HG03442 (cell line): ENCODE data around the gene RALGDS.

Experiments used
- ATAC-seq: cut with Tn5 transposase; IDR thresholded peaks from one replicate; pipeline ENCODE4 v1.9.1; 2021; ENCODE audit warnings: mild to moderate bottlenecking, moderate library complexity; ENCODE audit not compliant: unreplicated experiment

Gene RALGDS

DNA sequence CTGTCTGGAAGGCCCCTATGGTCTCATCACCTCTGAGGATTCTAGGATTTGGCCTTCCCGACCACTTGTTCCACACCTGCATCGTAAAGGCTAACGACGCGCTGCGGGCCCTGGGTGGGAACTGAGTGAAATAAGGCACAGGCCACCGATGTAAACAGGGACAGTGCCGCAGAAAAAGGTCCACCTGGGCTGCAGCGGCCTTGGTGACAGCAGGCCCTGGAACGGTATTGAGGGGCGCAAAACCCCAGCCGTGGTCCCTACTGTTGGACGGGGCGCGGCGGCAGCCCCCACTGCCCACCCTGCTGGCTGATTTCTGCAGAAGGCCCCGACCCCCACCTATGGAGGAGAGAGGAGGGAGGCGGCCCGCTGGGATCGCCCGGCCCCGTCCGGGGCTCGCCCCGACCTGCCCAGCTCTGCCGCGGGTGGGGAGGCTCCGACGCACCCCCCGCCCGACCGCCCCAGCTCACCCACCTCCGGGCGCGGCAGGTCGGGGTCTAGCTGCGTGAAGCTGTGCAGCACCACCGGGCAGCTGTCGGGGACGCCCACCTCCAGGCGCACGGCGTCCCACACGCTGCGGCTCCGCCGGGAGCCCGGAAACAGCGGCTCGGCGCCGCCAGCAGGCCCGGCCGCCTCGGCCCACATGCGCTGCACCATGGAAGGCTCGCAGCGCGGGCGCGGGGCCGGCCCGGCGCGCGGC, 391 bp downstream of the RALGDS start:
- ATAC-seq = no peak

DNA sequence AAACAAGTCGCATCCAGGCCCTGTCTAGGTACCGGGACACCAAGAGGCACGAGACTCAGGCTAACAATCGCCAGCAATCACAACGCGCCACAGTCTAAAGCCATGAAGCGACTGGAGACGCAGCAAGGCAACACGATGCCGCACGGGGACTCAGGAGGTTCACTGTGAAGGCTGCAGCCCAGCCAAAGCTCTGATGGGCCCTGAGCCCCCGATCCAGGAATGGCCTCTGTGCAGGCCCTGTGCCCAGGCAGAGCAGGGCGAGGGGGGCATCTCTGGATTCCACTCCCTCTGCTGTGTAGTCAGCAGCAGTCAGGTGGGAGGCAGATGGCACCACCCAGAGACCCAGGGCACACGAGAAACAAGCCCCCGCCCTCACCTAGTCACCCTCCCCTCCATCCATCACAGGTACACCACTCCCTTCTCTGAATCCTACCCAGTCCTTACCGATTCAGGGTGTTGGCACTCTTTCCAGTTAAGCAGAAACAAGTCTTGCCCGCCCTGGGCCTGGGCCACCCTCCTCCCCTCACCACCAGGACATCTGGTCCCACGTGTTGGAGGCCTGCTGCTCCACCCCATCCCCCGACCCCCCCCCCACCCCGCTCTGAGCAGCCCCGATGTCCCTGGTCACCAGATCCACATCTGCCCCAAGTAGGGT, 1.1 kb downstream of the RALGDS start:
- no peak for ATAC-seq

DNA sequence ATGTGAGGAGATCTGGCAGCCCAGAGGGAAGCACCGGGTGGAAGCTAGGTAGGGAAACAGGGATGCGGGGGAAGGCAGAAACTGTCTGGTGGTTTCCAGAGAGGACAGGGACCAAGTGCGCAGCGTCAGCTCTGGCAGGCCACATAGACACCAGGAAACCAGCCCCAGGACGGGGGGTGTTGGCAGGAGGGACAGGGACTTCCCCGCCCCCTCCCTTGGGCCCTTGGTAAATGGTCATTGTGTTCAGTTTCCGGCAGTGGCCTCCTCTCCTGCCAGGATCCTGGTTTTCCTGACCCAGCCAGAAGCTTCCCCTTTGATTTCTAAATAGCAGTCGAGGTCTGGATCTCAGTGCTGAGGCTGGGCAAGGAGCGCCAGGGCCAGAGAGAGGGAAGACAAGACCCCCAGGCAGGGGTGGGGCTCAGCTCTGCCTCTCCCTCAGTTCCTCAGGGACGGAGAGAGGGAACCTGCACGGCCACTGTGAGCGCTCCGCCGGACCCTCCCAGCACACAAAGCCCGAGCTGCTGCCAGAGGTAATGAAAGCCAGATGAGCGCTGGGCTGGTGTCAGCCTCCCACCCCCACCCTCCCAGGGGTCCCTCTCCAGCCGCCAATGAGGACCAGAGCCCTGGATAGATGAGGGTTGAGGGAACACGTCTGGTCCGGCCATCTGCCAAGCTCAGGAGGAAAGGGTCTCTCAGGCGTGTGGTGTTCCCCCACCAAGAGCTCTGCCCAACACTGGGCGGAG, 1.8 kb downstream of the RALGDS start:
- no peak for ATAC-seq

DNA sequence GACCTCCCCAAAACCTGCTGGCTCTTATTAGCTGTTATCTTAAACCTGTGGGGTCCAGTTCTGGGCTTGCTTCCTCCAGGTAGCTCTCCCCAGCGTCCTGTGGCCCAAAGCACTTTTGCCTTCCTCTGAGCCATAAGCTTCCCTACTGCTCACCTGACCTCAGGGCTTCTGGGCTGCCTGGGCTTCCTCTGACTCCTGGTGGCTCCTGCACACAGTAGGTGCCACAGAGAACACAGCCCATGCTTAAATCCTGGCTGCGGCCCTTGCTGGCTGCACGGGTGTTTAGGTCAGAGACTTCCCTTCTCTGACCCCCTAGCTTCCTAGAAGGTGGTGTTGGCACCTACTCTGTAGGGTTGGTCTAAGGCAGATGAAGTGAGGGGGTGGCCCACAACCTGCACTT, 2.5 kb downstream of the RALGDS start:
- no peak for ATAC-seq

DNA sequence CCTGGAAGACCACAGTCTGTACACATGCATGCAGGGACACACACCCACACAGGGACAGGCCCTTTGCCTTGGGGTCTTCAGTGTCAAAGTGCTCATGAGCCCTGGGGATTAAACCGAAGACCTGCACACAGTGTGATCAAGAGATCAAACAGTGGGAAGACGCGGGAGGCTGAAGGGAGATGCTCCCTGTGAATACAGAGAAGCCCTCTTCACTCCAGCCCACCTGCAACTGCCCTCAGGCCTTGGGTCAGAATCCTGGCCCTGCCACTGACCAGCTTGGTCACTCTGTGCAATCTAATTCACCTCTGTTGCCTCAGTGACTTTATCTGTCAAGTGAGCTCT, 2.9 kb downstream of the RALGDS start:
- ATAC-seq = no peak

DNA sequence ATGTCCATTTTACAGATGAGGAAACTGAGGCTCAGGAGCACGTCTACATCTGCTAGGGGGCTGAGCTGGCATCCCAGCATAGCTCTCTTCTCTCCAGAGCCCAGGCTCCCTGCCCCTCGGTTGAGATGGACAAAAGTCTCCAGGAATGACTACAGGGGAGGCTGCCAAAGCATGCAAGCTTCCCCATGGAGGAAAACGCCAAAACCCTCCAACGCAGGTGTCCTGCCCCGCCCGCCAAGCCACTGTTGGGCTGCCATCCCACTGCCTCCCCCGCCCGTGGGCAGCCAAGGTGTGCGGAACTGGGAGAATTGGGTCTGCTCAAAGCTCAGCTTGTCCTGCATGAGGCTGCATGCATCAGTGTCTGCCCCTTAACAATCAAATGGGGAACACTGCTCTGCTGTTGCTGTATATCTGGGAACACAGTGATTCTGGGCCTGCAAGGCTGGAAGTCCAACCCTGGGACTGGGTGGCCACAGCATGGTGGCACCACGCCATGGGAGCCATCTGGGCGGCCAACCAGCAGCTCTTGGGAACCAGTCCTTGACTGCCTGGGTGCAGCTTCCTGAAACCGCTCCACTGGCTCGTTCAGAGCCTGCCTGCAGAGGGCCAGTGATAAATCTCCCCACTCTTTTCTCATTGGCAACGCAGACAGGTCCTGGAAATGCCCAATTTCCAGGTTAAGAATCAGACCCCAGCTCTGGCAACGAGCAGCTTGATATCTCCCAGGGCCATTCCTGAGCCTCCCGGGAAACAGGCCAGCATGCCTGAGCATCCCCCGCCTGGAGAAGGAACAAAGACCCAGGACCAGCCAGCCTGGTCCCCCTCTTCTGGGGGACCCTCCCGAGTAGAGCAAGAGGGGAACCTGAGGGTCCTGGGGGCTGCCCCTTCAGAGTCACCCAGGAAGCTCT, 3.5 kb downstream of the RALGDS start:
- no peak for ATAC-seq

DNA sequence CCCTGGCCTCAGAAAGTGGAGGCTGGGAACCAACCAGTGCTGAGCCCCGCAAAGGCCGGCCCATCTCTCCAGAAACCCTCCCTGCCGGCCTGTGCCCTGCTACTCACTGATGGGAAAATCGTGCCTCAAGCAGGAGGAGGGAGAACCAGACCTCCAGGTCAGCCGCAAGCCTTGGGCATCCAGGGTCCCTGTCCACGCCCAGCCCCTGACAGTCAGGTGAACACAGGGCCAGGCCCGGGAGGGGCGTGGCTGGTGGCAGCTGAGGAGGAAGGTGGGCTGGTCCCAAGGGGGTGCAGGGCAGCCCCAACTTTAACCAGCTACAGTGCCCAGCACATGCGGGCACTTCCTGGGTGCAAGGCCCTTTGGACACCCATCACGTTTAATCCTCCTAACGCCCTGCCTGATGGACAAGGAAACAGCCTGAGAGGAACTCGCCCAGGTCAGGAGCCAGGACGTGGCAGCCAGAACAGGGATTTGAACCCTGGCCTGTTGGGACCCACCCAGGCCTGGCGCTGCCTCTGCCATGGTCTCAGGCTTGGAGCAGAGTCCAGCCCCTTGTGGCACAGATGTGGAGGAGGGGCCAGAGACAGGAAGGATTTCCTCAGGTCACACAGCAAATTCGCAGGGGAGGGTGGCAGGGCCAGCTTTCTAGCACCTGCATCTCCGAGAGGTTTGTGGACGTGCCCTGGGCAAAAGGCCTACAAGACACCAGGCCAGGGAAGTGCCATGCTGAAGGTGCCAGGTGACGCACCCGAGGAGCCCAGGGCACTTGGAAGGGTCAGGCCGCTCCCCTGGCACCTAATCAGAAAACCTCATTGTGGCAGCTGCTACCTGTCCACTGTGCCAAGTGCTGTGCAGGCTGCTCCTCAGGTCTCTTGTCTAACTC, 4.5 kb downstream of the RALGDS start:
- no peak for ATAC-seq

DNA sequence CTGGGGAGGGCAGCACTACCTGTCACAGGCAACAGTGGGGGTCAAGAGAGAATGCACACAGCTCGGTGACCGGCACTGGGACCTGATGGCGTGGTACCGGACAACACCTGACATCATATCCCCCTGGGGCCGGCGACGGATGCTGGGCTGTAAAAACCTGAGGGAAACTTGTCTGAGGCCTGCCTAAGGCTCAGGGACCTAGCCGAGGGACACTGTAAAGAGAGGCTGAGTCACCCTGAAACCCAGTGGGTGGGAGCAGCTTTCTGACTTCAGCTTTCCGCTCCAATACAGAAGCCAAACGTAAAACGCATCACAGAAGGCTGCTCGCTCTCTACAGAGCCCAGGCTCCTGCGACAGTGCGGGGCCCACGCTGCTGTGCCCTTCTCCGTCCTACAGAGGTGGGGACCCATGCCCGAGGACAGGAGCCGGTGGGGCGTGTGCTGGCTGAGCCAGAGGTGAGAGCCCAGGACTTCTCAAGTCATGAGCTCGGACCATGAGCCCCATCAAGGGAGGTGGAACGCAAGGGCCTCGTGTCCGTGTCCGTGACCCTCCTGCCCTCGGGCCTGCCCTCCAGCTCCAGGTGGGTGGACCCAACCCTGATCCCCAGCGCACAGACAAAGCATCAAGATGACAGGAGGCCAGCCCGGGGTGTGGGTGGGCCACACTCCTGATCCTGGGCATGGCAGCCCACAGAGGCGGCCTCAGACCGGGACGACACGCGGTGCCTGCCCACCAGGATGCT, 5.3 kb downstream of the RALGDS start:
- ATAC-seq = peak; percentile 74

DNA sequence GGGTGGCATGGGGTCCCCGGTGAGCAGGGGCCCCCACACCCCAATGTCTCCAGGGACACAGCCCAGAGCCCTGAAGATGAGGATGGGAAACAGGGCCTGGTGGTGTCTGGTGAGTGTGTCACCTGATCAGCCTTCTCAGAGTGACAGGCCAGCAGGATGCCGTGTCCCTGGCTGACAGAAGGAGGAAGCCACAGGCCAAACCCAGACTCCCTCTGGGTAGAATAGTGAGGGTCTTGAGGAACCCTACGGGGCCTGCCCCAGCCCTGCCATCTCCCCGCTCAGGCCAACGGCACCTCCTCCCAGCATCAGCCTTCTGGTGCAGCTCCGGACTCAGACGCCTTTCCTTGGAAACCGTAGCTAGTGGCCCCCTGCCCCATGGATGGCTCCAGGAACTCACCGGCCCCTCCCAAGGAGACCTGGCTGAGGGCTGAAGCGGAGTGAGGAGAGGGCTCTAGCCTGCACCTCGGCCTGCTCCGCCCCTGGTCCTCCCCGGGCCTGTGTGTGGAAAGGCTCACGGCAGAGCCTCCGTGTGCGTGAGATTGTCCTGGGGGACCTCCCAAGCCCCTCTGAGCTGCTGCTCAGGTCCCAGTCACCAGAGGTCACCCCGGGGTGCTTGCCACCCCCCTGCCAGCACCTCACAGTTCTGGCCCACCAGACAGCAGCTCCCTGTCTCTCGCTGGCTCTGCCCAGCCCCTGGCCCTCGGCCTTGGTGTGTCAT, 6.0 kb downstream of the RALGDS start:
- no peak for ATAC-seq

DNA sequence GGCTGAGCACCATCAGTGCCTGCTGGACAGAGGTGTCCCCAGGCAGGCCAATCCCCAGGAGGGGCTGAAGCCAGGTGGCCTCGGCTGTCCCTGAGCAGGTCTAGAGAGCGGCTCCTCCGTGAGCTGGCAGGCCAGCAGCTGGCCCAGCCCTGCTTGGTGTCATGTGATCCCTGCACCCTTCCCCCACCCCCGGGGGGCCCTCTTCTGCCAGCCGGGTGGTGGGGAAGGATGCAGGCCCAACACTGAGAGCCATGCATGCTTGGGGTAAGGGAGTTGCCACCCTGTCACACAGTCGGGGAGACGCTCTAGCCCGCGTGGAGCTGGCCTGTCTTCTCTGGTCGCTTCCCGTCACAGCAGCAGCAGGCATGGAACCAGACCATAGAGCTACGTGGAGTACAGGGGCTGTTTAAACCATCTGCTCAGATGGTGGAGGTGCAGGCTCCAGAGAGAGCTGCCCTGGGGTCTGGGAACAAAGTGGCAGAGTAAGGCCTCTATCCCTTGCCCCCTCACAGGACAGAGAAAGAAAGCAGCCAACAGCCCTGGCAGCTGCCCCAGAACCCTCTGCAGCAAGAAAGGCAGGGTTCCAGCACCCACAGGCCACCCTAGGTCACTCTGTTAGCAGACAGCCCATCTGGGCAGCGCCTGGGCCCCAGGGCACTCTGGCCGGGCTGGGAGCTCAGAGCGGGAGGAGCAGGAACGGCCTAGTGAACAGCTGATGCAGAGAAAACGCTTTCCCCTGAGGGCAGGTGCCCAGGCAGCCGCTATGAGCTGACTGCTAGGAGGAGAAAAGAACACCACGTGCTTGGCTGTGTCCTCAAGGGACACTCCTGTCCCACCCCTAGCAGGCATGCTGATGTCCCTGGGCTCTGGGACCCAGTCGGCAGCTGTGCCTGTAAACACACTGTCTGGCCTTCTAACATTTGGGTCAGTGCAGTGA, 6.8 kb downstream of the RALGDS start:
- no peak for ATAC-seq

DNA sequence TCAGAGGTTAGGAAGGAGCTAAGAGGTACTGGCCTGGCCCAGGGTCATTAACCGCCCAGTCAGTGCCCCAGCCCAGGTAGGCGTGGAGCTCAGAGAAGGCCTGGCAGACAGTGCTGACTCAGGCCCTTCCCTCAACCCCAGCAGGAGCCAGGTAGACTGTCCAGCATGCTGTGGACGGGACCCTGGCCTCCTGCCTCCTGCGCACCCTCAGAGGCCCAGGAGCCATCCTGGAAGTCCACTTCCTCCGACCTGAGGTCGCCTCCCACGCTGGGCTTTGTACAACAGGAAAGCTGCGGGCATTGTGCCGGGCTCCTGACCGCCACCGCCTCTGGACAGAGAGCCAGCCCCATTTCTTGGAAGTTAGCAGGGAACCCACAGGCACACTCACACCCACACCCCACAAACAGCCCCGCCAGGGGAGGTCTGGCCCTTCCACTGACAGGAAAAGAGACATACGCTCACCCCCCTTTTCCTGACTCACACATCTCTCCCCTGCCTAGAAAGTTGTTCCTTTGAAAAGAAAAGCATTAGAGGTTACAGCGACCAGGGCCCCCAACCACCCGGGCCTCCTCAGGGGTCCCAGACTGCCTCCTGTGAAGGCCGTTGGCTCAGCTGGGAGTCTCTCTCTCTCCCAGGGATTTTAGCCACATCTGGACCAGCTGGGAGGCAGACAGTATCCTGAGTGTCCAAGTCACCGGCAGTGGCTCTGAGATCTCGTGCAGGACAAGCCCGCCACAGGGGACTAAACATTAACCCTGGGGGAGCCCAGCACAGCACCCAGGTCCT, 7.7 kb downstream of the RALGDS start:
- ATAC-seq = no peak

DNA sequence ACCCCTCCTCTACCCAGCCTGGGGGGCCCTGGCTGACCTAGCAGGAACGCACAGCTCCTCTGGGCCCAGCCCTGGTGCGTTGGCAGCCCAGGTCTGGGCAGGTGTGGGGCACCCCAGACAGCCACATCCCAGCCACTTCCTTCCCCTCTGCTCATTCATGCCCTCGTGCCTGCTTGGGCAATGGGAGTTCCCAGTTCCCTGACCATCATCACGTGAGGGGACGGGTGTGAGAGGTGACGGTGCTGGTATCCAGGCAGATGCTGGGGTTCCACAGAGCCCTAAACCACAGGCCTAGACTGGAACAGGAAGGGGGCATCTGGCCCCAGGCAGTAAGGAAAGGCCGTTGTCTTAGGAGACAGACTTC, 8.4 kb downstream of the RALGDS start:
- no peak for ATAC-seq

DNA sequence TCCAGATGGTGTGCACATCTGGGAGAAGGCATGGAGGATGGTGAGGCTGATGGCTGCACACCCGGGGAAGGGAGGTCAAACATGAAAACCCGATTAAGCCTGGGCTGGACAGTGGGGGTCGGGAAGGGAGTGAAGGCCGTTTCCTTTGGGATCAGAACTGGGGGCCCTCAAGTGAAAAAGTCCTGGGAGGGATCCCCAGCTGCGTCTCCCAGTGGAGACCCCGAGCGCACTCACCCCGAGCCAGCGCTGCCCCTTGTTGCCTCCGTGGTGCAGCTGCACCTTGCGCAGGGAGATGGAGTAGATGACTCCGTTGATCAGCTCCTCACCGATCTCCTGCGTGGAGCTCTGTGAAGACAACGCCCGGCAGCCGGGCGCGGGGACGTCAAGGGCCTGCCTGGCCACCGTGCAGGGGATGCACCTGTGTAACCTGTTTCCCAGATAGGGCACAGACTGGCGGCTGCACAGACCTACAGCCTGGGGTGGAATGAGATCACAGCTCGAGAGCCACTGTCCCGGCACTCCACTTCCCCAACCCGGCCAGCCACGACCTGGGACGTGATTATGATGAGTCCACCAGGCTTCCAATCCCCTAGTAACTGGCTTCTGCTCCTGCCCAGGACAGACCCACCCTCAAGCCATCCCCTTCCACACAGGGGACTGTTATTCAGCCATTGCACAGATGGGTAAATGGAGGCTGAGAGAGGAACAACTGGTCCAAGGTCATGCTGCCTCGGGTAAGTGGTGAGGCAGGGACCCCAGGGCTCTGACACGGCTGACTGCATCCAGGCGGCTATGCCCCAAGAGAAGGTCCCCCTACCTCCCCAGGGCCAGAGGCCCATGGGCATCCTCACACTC, 9.0 kb downstream of the RALGDS start:
- ATAC-seq = no peak

DNA sequence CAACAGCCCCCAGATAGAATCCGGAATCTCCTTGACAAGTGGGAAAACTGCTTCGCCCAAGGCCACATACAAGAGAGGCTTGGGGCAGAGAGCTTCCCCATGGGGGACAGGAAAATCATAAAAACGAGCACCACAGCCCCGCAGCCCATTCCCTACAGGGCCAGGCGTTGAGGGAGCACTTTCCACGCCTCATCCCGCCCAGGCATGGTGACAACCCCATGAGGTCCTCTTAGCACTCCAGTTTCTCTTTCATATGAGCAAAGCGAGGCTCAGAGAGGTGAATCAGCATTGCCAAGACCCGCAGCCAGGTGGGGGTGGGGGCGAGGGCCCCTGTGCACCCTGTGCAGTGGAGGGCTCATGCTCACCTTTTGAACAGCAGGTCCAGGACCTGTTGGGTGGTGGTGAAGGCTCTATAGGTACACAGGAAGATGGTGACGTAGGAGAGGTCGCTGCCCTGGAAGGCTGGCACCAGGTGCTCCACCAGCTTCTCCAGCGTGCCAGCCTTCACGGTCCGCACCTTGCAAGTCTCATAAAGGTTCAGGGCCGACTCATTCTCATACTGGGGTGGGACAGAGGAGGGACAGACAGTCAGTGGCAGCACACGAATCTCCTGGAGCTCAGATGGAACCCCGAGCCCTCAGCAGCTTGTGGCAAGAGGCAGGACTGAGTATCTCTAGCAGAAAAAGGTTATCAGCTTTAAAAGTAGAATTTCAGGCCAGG, 10.9 kb downstream of the RALGDS start:
- no peak for ATAC-seq

DNA sequence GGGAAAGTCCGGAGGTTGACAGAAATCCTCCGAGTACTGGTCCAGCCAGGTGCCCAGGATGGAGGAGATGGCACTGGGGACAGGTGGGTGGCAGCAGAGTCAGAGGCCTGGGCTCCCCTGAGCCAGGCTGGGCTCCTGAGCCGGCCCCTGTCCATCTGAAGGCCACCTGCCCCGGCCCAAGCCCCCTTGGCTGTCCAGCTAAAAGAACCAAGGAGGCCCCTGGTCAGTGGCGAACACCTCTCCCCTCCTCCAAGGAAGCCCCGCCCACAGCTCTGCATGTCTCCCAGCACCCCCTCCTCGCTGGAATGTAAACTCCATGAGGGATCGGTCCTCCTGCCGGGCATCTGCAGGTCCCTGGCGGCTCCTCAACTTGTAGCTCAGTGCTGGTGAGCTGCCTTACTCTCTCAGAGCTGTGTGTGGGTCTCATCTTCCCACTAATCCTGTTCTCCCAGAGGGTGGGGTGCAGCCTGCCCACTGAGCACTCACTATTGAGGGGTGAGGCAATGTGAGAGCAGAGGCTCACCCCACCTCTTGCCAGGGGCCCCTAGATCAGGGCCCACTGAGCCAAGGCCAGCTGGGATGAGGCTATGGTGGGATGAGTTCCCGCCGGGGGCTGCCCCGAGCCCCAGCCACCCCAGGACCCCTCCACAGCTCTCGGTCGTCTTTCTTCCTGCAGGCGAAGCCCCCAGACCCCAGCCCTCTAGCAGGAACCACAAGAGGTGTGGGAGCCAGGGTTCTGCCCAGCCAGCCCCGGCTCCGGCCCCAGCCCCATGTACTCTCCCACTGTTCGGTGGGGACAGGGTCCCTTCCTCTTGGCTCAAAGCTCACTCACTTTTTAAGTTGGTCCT, 12.0 kb downstream of the RALGDS start:
- ATAC-seq = no peak
